H1 (cell line): Measurements from ENCODE around the gene KCNB1. TPM values are rescaled to one million over a fixed set of nuclear protein-coding genes. Genes with fewer than 3 reads are reported as not detected.

Source experiments
- CTCF ChIA-PET: fragments of 300-600 bp; sonication (Branson Sonifier 250); formaldehyde crosslinking; loops from one replicate; lab custom pipeline; 2021; ENCODE audit not compliant: partially characterized antibody; lab: Charles Lee
- POLR2A ChIA-PET: fragments of 300-600 bp; sonication (Branson Sonifier 250); formaldehyde crosslinking; loops from one replicate; lab custom pipeline; 2021; ENCODE audit warnings: inconsistent platforms; ENCODE audit not compliant: partially characterized antibody; lab: Charles Lee
- DNase-seq, 2 experiments: peaks; one replicate each; pipeline versions ENCODE4 v3.0.0 to v3.0.0-alpha.2; 2010 to 2022; ENCODE audit warnings: low spot score in 2 of 2, low read depth in 1 of 2, mixed read lengths in 1 of 2
- FAIRE-seq: peaks from 2 replicates; lab custom pipeline; 2011; peaks lifted over from hg19 to GRCh38; lab: Jason Lieb, UNC
- H2AFZ ChIP-seq: 2 replicates; pipeline ENCODE4 v1.8.1; 2012; ENCODE audit warnings: low read length, inconsistent platforms
- H2AK5ac ChIP-seq: 2 replicates; pipeline ENCODE4 v1.6.1; 2013; ENCODE audit warnings: low read depth, low read length
- H2BK120ac ChIP-seq: replicated peaks from 2 replicates; pipeline ENCODE3; 2013; ENCODE audit warnings: low read depth, low read length, inconsistent platforms
- H2BK12ac ChIP-seq: 2 replicates; pipeline ENCODE4 v1.6.1; 2013; ENCODE audit warnings: low read depth, low read length
- H2BK15ac ChIP-seq: 2 replicates; pipeline ENCODE4 v1.6.1; 2013; ENCODE audit warnings: low read length
- H2BK20ac ChIP-seq: 2 replicates; pipeline ENCODE4 v1.6.1; 2013; ENCODE audit warnings: low read length
- H2BK5ac ChIP-seq: 2 replicates; pipeline ENCODE4 v1.6.1; 2013; ENCODE audit warnings: low read depth, low read length
- H3K14ac ChIP-seq: 2 replicates; pipeline ENCODE4 v1.6.1; 2013; ENCODE audit warnings: inconsistent platforms; ENCODE audit not compliant: insufficient read length
- H3K18ac ChIP-seq: 2 replicates; pipeline ENCODE4 v1.6.1; 2013; ENCODE audit warnings: low read length; ENCODE audit errors: extremely low read depth
- H3K23ac ChIP-seq: 2 replicates; pipeline ENCODE4 v1.6.1; 2013; ENCODE audit warnings: inconsistent platforms; ENCODE audit not compliant: insufficient read length
- H3K23me2 ChIP-seq: 2 replicates; pipeline ENCODE4 v1.6.1; 2013; ENCODE audit warnings: low read depth, low read length
- H3K27ac ChIP-seq: 2 replicates; pipeline ENCODE4 v1.6.1; 2011; ENCODE audit warnings: low read depth, low read length, inconsistent platforms
- H3K27me3 ChIP-seq, 4 experiments: replicated peaks in 1 of 4; 1 replicate in 1 of 4; 2 replicates in 3 of 4; pipeline versions ENCODE4 v1.6.1 to v1.8.1; 2011 to 2013; ENCODE audit warnings: low read length in 3 of 4, mild to moderate bottlenecking in 3 of 4, inconsistent platforms in 2 of 4, mixed read lengths in 2 of 4, moderate library complexity in 1 of 4; ENCODE audit not compliant: control insufficient read depth in 3 of 4, insufficient read depth in 3 of 4; ENCODE audit errors: extremely low read depth in 1 of 4
- H3K36me3 ChIP-seq, 4 experiments: 2 replicates each; pipeline versions ENCODE4 v1.6.1 to v1.8.1; 2011 to 2013; ENCODE audit warnings: mild to moderate bottlenecking in 4 of 4, low read length in 3 of 4, moderate library complexity in 2 of 4, control low read depth in 1 of 4, inconsistent platforms in 1 of 4; ENCODE audit not compliant: insufficient read depth in 4 of 4, control insufficient read depth in 2 of 4
- H3K4ac ChIP-seq: replicated peaks from 2 replicates; pipeline ENCODE3; 2013; ENCODE audit warnings: low read length, low read depth, mixed read lengths, inconsistent platforms; ENCODE audit not compliant: insufficient read length
- H3K4me1 ChIP-seq, 4 experiments: replicated peaks in 1 of 4; 1 replicate in 1 of 4; 2 replicates in 3 of 4; pipeline versions ENCODE4 v1.6.1 to v1.8.1; 2011 to 2013; ENCODE audit warnings: low read length in 3 of 4, inconsistent platforms in 2 of 4, mixed read lengths in 1 of 4; ENCODE audit not compliant: insufficient read depth in 4 of 4, control insufficient read depth in 3 of 4
- H3K4me2 ChIP-seq, 2 experiments: 2 replicates each; pipeline versions ENCODE4 v1.6.1 to v1.8.1; 2011 to 2013; ENCODE audit warnings: low read depth in 2 of 2, low read length in 2 of 2, control low read depth in 1 of 2, inconsistent platforms in 1 of 2, mild to moderate bottlenecking in 1 of 2; ENCODE audit not compliant: insufficient read depth in 1 of 2
- H3K4me3 ChIP-seq, 4 experiments: fragments of 200-600, 300-600 bp in 1 of 4; sonication (generic), shearing (Covaris generic), sonication (Bioruptor Twin) in 1 of 4; 2 replicates each; pipeline versions ENCODE4 v1.5.1 to v1.8.1; 2011 to 2016; ENCODE audit warnings: low read length in 4 of 4, low read depth in 3 of 4, control low read depth in 2 of 4, inconsistent platforms in 2 of 4, mild to moderate bottlenecking in 2 of 4, mixed read lengths in 1 of 4, moderate library complexity in 1 of 4; ENCODE audit not compliant: insufficient read depth in 2 of 4; ENCODE audit errors: extremely low read depth in 1 of 4
- H3K56ac ChIP-seq: replicated peaks from 2 replicates; pipeline ENCODE3; 2013; ENCODE audit warnings: low read depth, mild to moderate bottlenecking, mixed read lengths, low read length, inconsistent platforms; ENCODE audit not compliant: insufficient read length
- H3K79me1 ChIP-seq: 2 replicates; pipeline ENCODE4 v1.6.1; 2013; ENCODE audit warnings: low read depth, low read length, control low read depth
- H3K79me2 ChIP-seq, 2 experiments: 2 replicates each; pipeline versions ENCODE4 v1.6.1 to v1.8.1; 2012 to 2013; ENCODE audit warnings: low read length in 2 of 2, mild to moderate bottlenecking in 2 of 2, inconsistent platforms in 1 of 2; ENCODE audit not compliant: insufficient read depth in 2 of 2, control insufficient read depth in 1 of 2
- H3K9ac ChIP-seq, 4 experiments: replicated peaks in 1 of 4; 1 replicate in 1 of 4; 2 replicates in 3 of 4; pipeline versions ENCODE4 v1.6.1 to v1.8.1; 2011 to 2013; ENCODE audit warnings: low read depth in 3 of 4, low read length in 3 of 4, control low read depth in 2 of 4, mild to moderate bottlenecking in 2 of 4, moderate library complexity in 2 of 4, inconsistent platforms in 1 of 4; ENCODE audit errors: extremely low read depth in 1 of 4
- H3K9me3 ChIP-seq, 2 experiments: 2 replicates each; pipeline versions ENCODE4 v1.6.1 to v1.8.1; 2012 to 2013; ENCODE audit warnings: mild to moderate bottlenecking in 2 of 2, moderate library complexity in 2 of 2, control low read depth in 1 of 2, inconsistent platforms in 1 of 2, low read depth in 1 of 2, low read length in 1 of 2, mixed read lengths in 1 of 2; ENCODE audit not compliant: insufficient read depth in 2 of 2
- H4K20me1 ChIP-seq, 2 experiments: replicated peaks in 1 of 2; 2 replicates each; pipeline versions ENCODE3 to v1.8.1; 2011 to 2013; ENCODE audit warnings: inconsistent platforms in 2 of 2, low read length in 2 of 2, mild to moderate bottlenecking in 1 of 2; ENCODE audit not compliant: insufficient read depth in 2 of 2, control insufficient read depth in 1 of 2
- H4K5ac ChIP-seq: 2 replicates; pipeline ENCODE4 v1.6.1; 2013; ENCODE audit warnings: low read length, low read depth, mixed read lengths, inconsistent platforms; ENCODE audit not compliant: insufficient read length
- H4K8ac ChIP-seq: 2 replicates; pipeline ENCODE4 v1.8.0; 2013; ENCODE audit warnings: mild to moderate bottlenecking, moderate library complexity, low read length, inconsistent platforms; ENCODE audit not compliant: insufficient read depth; ENCODE audit errors: extremely low read depth
- H4K91ac ChIP-seq: replicated peaks from 2 replicates; pipeline ENCODE3; 2013; ENCODE audit warnings: low read length, mixed read lengths, inconsistent platforms; ENCODE audit not compliant: insufficient read length
- ATF2 ChIP-seq: IDR thresholded peaks from 2 replicates; pipeline ENCODE4 v1.6.1; 2012; ENCODE audit warnings: low read length, inconsistent platforms
- CBX8 ChIP-seq: fragments of 300-800, 300-1000 bp; sonication (generic); IDR thresholded peaks from 2 replicates; pipeline ENCODE4 v1.7.1; 2016; ENCODE audit warnings: low read depth, low read length, borderline replicate concordance
- HDAC2 ChIP-seq, 2 experiments: fragments of 300-600 bp in 1 of 2; sonication (generic) in 1 of 2; IDR thresholded peaks; 2 replicates each; pipeline ENCODE4 v1.6.1; 2011 to 2012; ENCODE audit warnings: low read depth in 2 of 2, low read length in 2 of 2, mild to moderate bottlenecking in 2 of 2, moderate library complexity in 2 of 2, borderline replicate concordance in 1 of 2, inconsistent platforms in 1 of 2
- HDAC6 ChIP-seq: IDR thresholded peaks from one replicate; pipeline ENCODE4 v1.7.1; 2012; ENCODE audit warnings: low read depth, mild to moderate bottlenecking, inconsistent platforms, low read length, moderate library complexity
- KDM5A ChIP-seq: fragments of 200-600 bp; IDR thresholded peaks from 2 replicates; pipeline ENCODE4 v1.7.1; 2012; ENCODE audit warnings: mild to moderate bottlenecking, low read length, inconsistent platforms, mixed read lengths
- NRF1 ChIP-seq: IDR thresholded peaks from 2 replicates; pipeline ENCODE4 v1.6.1; 2011; ENCODE audit warnings: mild to moderate bottlenecking, low read depth, low read length, improper control_type of control experiment
- RAD21 ChIP-seq, 2 experiments: IDR thresholded peaks in 1 of 2; conservative IDR thresholded peaks in 1 of 2; 2 replicates each; pipeline ENCODE4 v1.6.1; 2011; ENCODE audit warnings: low read depth in 2 of 2, low read length in 2 of 2, improper control_type of control experiment in 1 of 2, inconsistent platforms in 1 of 2, mild to moderate bottlenecking in 1 of 2, moderate library complexity in 1 of 2
- SIN3A ChIP-seq, 2 experiments: IDR thresholded peaks in 1 of 2; conservative IDR thresholded peaks in 1 of 2; 2 replicates each; pipeline ENCODE4 v1.6.1; 2011 to 2012; ENCODE audit warnings: low read length in 2 of 2, improper control_type of control experiment in 1 of 2, low read depth in 1 of 2, mild to moderate bottlenecking in 1 of 2
- SRF ChIP-seq: IDR thresholded peaks from 2 replicates; pipeline ENCODE4 v1.6.1; 2011; ENCODE audit warnings: mild to moderate bottlenecking, low read depth, low read length, moderate library complexity
- WGBS, 2 experiments: shearing (Covaris generic) in 1 of 2; methylation state at CpG; one replicate each; pipeline versions ENCODE4 v1.1.6 to v1.1.7; 2013 to 2015; ENCODE audit warnings: low lambda C conversion rate in 2 of 2, mixed read lengths in 2 of 2, inconsistent platforms in 1 of 2, low coverage in 1 of 2, missing lambda C conversion rate in 1 of 2; ENCODE audit not compliant: insufficient replicate concordance in 2 of 2, insufficient coverage in 1 of 2, insufficient read length in 1 of 2; ENCODE audit errors: extremely low coverage in 1 of 2, missing lambda C conversion rate in 1 of 2; 5-methylcytosine and 5-hydroxymethylcytosine counted together
- polyA plus RNA-seq, 7 experiments: library from polyadenylated mRNA; depleted of rRNA in 3 of 7; stranded (reverse) in 5 of 7; unstranded in 2 of 7; fragments of >200 nt in 5 of 7; fragments of 200-250 nt in 2 of 7; gene quantifications; 1 replicate in 5 of 7; 2 replicates in 1 of 7; 4 replicates in 1 of 7; pipeline versions ENCODE4 v1.2.1 to v1.2.3, GENCODE V29; 2011 to 2013; ENCODE audit warnings: missing spikeins in 2 of 7, mixed read lengths in 2 of 7
- total RNA-seq: library from RNA; stranded (reverse); fragmentation: NEBNext Ultra II Directional; extraction: Animal tissue kit (Norgen Biotek cat#: 25700); gene quantifications from 2 replicates; pipeline ENCODE4 v1.2.1, GENCODE V29; 2021

The KCNB1 gene
- total and polyA plus RNA-seq, 2 of the 8 experiments (the other 6 are each of a cell fraction or from before 2014, with no cell fraction given) = 0.58 to 0.67 TPM

DNA sequence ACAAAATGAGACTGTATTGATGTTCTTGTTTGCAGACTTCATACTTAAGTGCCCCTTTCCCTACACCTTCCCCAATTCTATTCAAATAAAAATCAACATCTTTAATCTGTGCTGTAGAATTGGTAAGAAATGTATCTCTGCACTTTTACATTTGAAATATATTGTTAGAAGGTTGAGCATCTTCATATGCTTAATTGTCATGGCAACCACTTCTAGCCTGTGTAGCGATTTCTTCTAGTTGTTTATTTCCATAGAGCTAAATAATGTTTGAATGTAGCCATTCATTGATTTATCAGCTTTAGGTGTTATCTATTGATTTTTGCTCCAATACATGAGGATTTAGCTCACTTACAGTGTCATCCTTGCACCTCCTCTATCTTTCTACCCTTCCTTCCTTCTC is 166.9 kb downstream of the KCNB1 start:
- WGBS, 2 experiments = 82% methylated on average over 1 of the region's 1 CpG; no CpG with 5 or more reads in 1 of the 2 experiments
- H4K8ac ChIP-seq = no peak overlapping the region
- CTCF ChIA-PET = interaction anchor here (0.6 to 1.2 kb wide), 7 partner anchors 10 to 233 kb away, joined by 3 read pairs; no protein-coding TSS in a partner anchor

More for the DNA sequence above, 166.9 kb downstream of the KCNB1 start:
- Histone ChIP-seq H3K9me3 (no peaks in the 10 kb centered on the region), H3K79me1 (no peaks in the 10 kb centered on the region), H2AFZ (no peak overlapping the region), H3K56ac (no peak overlapping the region), H4K91ac (no peak overlapping the region), H3K36me3 (no peaks in the 10 kb centered on the region), H2BK120ac (no peak overlapping the region), H3K14ac (no peak overlapping the region), H3K4me2 (no peak overlapping the region), H2BK15ac (no peak overlapping the region), H3K4ac (no peak overlapping the region), H2AK5ac (no peak overlapping the region), H3K79me2 (no peaks in the 10 kb centered on the region), H2BK12ac (no peak overlapping the region), H3K4me3 (no peak overlapping the region), H3K9ac (no peak overlapping the region), H3K4me1 (peaks cover 0 to 8% (median 3%) of the 10 kb centered on the region in 4 experiments; a peak in 6 of 7 replicates), H4K20me1 (no peaks in the 10 kb centered on the region), H3K27me3 (peaks cover 11 to 35% (median 28%) of the 10 kb centered on the region in 4 experiments), H3K27ac (no peak overlapping the region), H2BK20ac (no peak overlapping the region), H2BK5ac (no peak overlapping the region), H3K18ac (no peak overlapping the region), H4K5ac (no peak overlapping the region), H3K23ac (no peak overlapping the region), H3K23me2 (peaks cover 12% of the 10 kb centered on the region; the same call in 1 of the 2 replicates)
- no peak for FAIRE-seq
- TF ChIP-seq HDAC6 = no peak
- TF ChIP-seq CBX8 = no peak
- no peak for TF ChIP-seq SRF
- TF ChIP-seq ATF2 = no peak
- no peak for TF ChIP-seq RAD21 (IDR thresholded peaks at IDR 0.05 in 1 of 2, conservative IDR thresholded peaks at IDR 0.05 in 1 of 2; ENCODE audit: low read depth in 2 of 2, low read length in 2 of 2)
- no peak for TF ChIP-seq HDAC2 (IDR thresholded peaks at IDR 0.05; ENCODE audit: borderline replicate concordance in 1 of 2, low read depth in 2 of 2, low read length in 2 of 2)
- TF ChIP-seq NRF1 = no peak
- no peak for TF ChIP-seq SIN3A (conservative IDR thresholded peaks at IDR 0.05 in 1 of 2, IDR thresholded peaks at IDR 0.05 in 1 of 2; ENCODE audit: low read depth in 1 of 2, low read length in 2 of 2)
- TF ChIP-seq KDM5A = no peak
- no peak for DNase-seq
- POLR2A ChIA-PET = interaction anchor here (41.0 kb wide), 1 partner anchor 31 kb away, joined by 1132 read pairs; the partner anchor contains the start of gene ZNFX1
